Spinal cord (tissue), 10 donors: ENCODE results near the gene GUCA2B. TPM values are rescaled to one million over a fixed set of nuclear protein-coding genes. Genes with fewer than 3 reads are reported as not detected.
A peak's percentile ranks its signal among the peaks of the same experiment; 100 is the strongest.

Source experiments
- DNase-seq, 6 donors: peaks; one replicate each; pipeline versions ENCODE4 v3.0.0 to v3.0.0-alpha.2; 2013 to 2015; ENCODE audit warnings: low spot score in 6 of 6, low read depth in 4 of 6
- H3K27ac ChIP-seq: one replicate; pipeline ENCODE4 v1.5.1; 2013; ENCODE audit warnings: low read depth, low read length, control low read depth
- H3K27me3 ChIP-seq: one replicate; pipeline ENCODE4 v1.6.1; 2013; ENCODE audit warnings: low read length; ENCODE audit not compliant: control insufficient read depth, insufficient read depth
- H3K36me3 ChIP-seq: one replicate; pipeline ENCODE4 v1.6.1; 2013; ENCODE audit warnings: low read length; ENCODE audit not compliant: control insufficient read depth, insufficient read depth
- H3K4me1 ChIP-seq: one replicate; pipeline ENCODE4 v1.6.1; 2013; ENCODE audit warnings: low read length; ENCODE audit not compliant: control insufficient read depth, insufficient read depth
- H3K4me3 ChIP-seq: one replicate; pipeline ENCODE4 v1.5.1; 2013; ENCODE audit warnings: low read depth, low read length, control low read depth
- H3K9me3 ChIP-seq: one replicate; pipeline ENCODE4 v1.6.1; 2013; ENCODE audit warnings: low read length; ENCODE audit not compliant: control insufficient read depth, insufficient read depth
- WGBS: methylation state at CpG from one replicate; pipeline ENCODE4 v1.1.5; 2013; ENCODE audit warnings: missing lambda C conversion rate; ENCODE audit not compliant: insufficient coverage; 5-methylcytosine and 5-hydroxymethylcytosine counted together
- polyA plus RNA-seq, 2 donors: library from polyadenylated mRNA; unstranded; fragments of 120-200 nt; gene quantifications; one replicate each; pipeline ENCODE4 v1.2.1, GENCODE V29; 2013; ENCODE audit not compliant: insufficient read length in 2 of 2
- total RNA-seq, 2 donors: library from RNA; depleted of rRNA in 1 of 2; stranded (reverse); fragments of 120-200 nt in 1 of 2; fragments of >200 nt in 1 of 2; gene quantifications; one replicate each; pipeline versions ENCODE4 v1.2.3 to v1.2.4, GENCODE V29; 2013 to 2014
- donor health status: healthy.

Gene GUCA2B
- total and polyA plus RNA-seq, 4 donors: not detected

- Histone ChIP-seq H3K9me3 (no peaks in the 10 kb centered on the region), H3K27ac (no peak overlapping the region)
These were observed 19.3 kb downstream of the GUCA2B start for GRCh38 chr1:42172381-42173133.

GRCh38 chr1:42173155-42173933 is 20.1 kb downstream of the GUCA2B start:
- H3K4me1 ChIP-seq: peaks cover 20% of the 10 kb centered on the region
- peak in 5 of 6 donors; percentile 24 to 90 (median 43) for DNase-seq
- no peaks in the 10 kb centered on the region for H3K9me3 ChIP-seq
- no peak overlapping the region for H3K4me3 ChIP-seq
- WGBS: 50% methylated on average over 6 of the region's 9 CpGs
- no peaks in the 10 kb centered on the region for H3K36me3 ChIP-seq
- H3K27me3 ChIP-seq: peaks cover 4% of the 10 kb centered on the region
- H3K27ac ChIP-seq: no peak overlapping the region

More at GRCh38 chr1:42172381-42173133, 19.3 kb downstream of the GUCA2B start:
- no peak overlapping the region for H3K4me3 ChIP-seq
- 84% methylated on average over 14 of the region's 15 CpGs for WGBS
- peaks cover 17% of the 10 kb centered on the region for H3K4me1 ChIP-seq
- peak in 2 of 6 donors; percentile 22 to 28 for DNase-seq
- H3K36me3 ChIP-seq: no peaks in the 10 kb centered on the region
- H3K27me3 ChIP-seq: peaks cover 6% of the 10 kb centered on the region

GRCh38 chr1:42173961-42174735 is 20.9 kb downstream of the GUCA2B start:
- Histone ChIP-seq H3K4me3 (no peak overlapping the region), H3K36me3 (peaks cover 3% of the 10 kb centered on the region), H3K4me1 (peaks cover 22% of the 10 kb centered on the region), H3K27ac (no peak overlapping the region), H3K27me3 (peaks cover 4% of the 10 kb centered on the region), H3K9me3 (no peaks in the 10 kb centered on the region)
- peak in 2 of 6 donors; percentile 33 to 87 for DNase-seq
- 78% methylated on average over 6 of the region's 8 CpGs for WGBS

GRCh38 chr1:42175314-42176054 is 22.3 kb downstream of the GUCA2B start:
- WGBS: 100% methylated on average over 6 of the region's 7 CpGs
- Histone ChIP-seq H3K36me3 (peaks cover 3% of the 10 kb centered on the region), H3K27me3 (peaks cover 2% of the 10 kb centered on the region), H3K27ac (no peak overlapping the region), H3K9me3 (no peaks in the 10 kb centered on the region), H3K4me3 (no peak overlapping the region), H3K4me1 (peaks cover 22% of the 10 kb centered on the region)
- DNase-seq: no peak

GRCh38 chr1:42176902-42177519 is 23.8 kb downstream of the GUCA2B start:
- H3K36me3 ChIP-seq: peaks cover 3% of the 10 kb centered on the region
- no peak overlapping the region for H3K4me3 ChIP-seq
- no peaks in the 10 kb centered on the region for H3K9me3 ChIP-seq
- peak in 5 of 6 donors; percentile 11 to 84 (median 22) for DNase-seq
- H3K27ac ChIP-seq: no peak overlapping the region
- H3K4me1 ChIP-seq: peaks cover 22% of the 10 kb centered on the region
- no peaks in the 10 kb centered on the region for H3K27me3 ChIP-seq
- 61% methylated on average over 4 of the region's 4 CpGs for WGBS

- peak; percentile 53 to 96 (median 74) for DNase-seq
- H3K9me3 ChIP-seq: no peaks in the 10 kb centered on the region
- no peaks in the 10 kb centered on the region for H3K27me3 ChIP-seq
- no peak overlapping the region for H3K4me3 ChIP-seq
- 29% methylated on average over 2 of the region's 6 CpGs for WGBS
- peaks cover 3% of the 10 kb centered on the region for H3K36me3 ChIP-seq
- no peak overlapping the region for H3K27ac ChIP-seq
- peaks cover 20% of the 10 kb centered on the region for H3K4me1 ChIP-seq
These were observed 24.4 kb downstream of the GUCA2B start for GRCh38 chr1:42177541-42177981.

GRCh38 chr1:42178249-42178648 is 25.0 kb downstream of the GUCA2B start:
- 86% methylated on average over 2 of the region's 3 CpGs for WGBS
- no peaks in the 10 kb centered on the region for H3K9me3 ChIP-seq
- H3K36me3 ChIP-seq: peaks cover 3% of the 10 kb centered on the region
- H3K4me3 ChIP-seq: no peak overlapping the region
- DNase-seq: no peak
- no peaks in the 10 kb centered on the region for H3K27me3 ChIP-seq
- peaks cover 13% of the 10 kb centered on the region for H3K4me1 ChIP-seq
- H3K27ac ChIP-seq: no peak overlapping the region

- no peak overlapping the region for H3K27ac ChIP-seq
- peaks cover 3% of the 10 kb centered on the region for H3K36me3 ChIP-seq
- H3K27me3 ChIP-seq: no peaks in the 10 kb centered on the region
- no peaks in the 10 kb centered on the region for H3K9me3 ChIP-seq
- peaks cover 10% of the 10 kb centered on the region for H3K4me1 ChIP-seq
- no CpG with 5 or more reads among the region's 2 CpGs for WGBS
- peak in 1 of 6 donors; percentile 42 for DNase-seq
- no peak overlapping the region for H3K4me3 ChIP-seq
These were observed 26.1 kb downstream of the GUCA2B start for GRCh38 chr1:42179275-42179674.
